Stomach (tissue), 9 donors: ENCODE results near the gene CSTF2T. TPM values are rescaled to one million over a fixed set of nuclear protein-coding genes. Genes with fewer than 3 reads are reported as not detected.

Experiments
- DNase-seq, 2 donors: peaks; one replicate each; pipeline versions ENCODE4 v3.0.0 to v3.0.0-alpha.2; 2013 to 2019
- H3K27ac ChIP-seq, 5 donors: fragments of 200-600 bp in 4 of 5; sonication (generic) in 4 of 5; one replicate each; pipeline ENCODE4 v1.5.1; 2013 to 2019; ENCODE audit warnings: mild to moderate bottlenecking in 1 of 5, moderate library complexity in 1 of 5
- H3K27me3 ChIP-seq, 3 donors: fragments of 200-600 bp; sonication (generic); one replicate each; pipeline ENCODE4 v1.5.1; 2017 to 2019; ENCODE audit warnings: mixed run types in 1 of 3
- H3K36me3 ChIP-seq, 4 donors: fragments of 200-600 bp; sonication (generic); 1 replicate in 3 of 4; 2 replicates in 1 of 4; pipeline ENCODE4 v1.5.1; 2016 to 2019
- H3K4me1 ChIP-seq, 4 donors: fragments of 200-600 bp; sonication (generic); one replicate each; pipeline ENCODE4 v1.5.1; 2016 to 2019
- H3K4me3 ChIP-seq, 4 donors: fragments of 200-600 bp; sonication (generic) in 3 of 4; one replicate each; pipeline ENCODE4 v1.5.1; 2016 to 2019; ENCODE audit warnings: mild to moderate bottlenecking in 1 of 4
- H3K9me3 ChIP-seq, 4 donors: fragments of 200-600 bp; sonication (generic); one replicate each; pipeline ENCODE4 v1.5.1; 2016 to 2019
- CTCF ChIP-seq, 7 experiments: fragments of 450-650 bp in 4 of 7; fragments of 200-600 bp in 3 of 7; sonication (generic) in 3 of 7; IDR thresholded peaks; one replicate each; pipeline ENCODE4 v1.5.1; 2016 to 2019; ENCODE audit warnings: antibody characterized with exemption in 7 of 7, control low read depth in 2 of 7, mild to moderate bottlenecking in 1 of 7
- EP300 ChIP-seq: sonication (generic); formaldehyde crosslinking; IDR thresholded peaks from one replicate; pipeline ENCODE4 v1.6.1; 2017; ENCODE audit warnings: antibody characterized with exemption
- POLR2A ChIP-seq, 4 donors: fragments of 450-650 bp; IDR thresholded peaks; one replicate each; pipeline ENCODE4 v1.6.1; 2016; ENCODE audit warnings: antibody characterized with exemption in 4 of 4, control low read depth in 2 of 4, mild to moderate bottlenecking in 1 of 4, moderate library complexity in 1 of 4
- POLR2AphosphoS5 ChIP-seq, 3 donors: sonication (generic); formaldehyde crosslinking; IDR thresholded peaks; one replicate each; pipeline ENCODE4 v1.6.1; 2016; ENCODE audit warnings: antibody characterized with exemption in 3 of 3
- WGBS, 5 donors: extraction: QIAGEN DNeasy Blood & Tissue Kit in 3 of 5; methylation state at CpG; one replicate each; pipeline versions ENCODE4 v1.1.5 to v1.1.7; 2013 to 2018; 5-methylcytosine and 5-hydroxymethylcytosine counted together
- intact Hi-C: fragments of 100-400 bp; cut with DNase I; formaldehyde crosslinking; loops from one replicate; pipeline ENCODE4 v1.15.1; 2023; ENCODE audit warnings: low total_unique reads
- polyA plus RNA-seq, 3 donors: library from polyadenylated mRNA; stranded (reverse); fragments of 200-250 nt; gene quantifications; one replicate each; pipeline ENCODE4 v1.2.3, GENCODE V29; 2013
- total RNA-seq, 5 donors: library from RNA; depleted of rRNA; stranded (reverse); fragments of >200 nt; gene quantifications; one replicate each; pipeline versions ENCODE4 v1.1.0 to v1.2.3, GENCODE V29; 2014 to 2016
- donor health status: healthy with polysubstance abuse.
- donor health status: Bipolar disorder and iron deficiency.
- donor health status: healthy.

The CSTF2T gene
- total and polyA plus RNA-seq, 8 donors, result 3.8 to 55.4 (median 8.7) TPM

DNA sequence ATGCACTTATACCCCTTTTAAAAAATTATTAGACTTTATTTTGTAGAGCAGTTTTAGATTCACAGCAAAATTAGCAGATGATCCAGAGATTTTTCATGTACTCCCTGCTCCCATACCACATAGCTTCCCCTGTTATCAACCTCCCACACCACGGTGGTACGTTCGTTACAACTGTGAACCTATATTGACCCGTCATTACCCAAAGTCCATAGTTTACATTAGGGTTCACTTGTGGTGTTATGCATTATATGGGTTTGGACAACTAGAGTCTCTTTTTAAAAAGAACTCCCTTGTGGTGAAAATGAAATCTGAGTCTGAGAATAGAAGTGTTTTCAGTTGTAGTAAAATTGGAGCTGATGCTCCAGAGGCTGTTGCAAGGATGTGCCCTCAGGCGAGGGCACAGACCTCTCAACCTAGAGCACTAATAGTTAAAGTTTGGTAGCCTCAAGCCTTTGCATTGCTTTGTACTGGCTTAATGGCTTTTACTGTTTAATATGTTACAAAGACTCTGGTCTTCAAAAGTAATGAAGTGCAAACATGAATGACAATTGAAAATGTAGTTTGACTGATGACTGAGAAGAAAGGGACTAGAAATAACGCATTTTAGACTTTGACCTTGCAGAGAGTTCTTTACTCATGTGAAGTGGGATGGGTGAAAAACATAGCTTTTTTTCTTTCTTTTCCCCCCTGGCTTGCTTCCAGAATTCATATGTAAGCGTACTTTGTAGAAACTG lies 30.6 kb upstream of the CSTF2T start:
- WGBS, 5 donors, result 47 to 75% (median 59%) methylated on average over 7 of the region's 7 CpGs

GRCh38 chr10:51724038-51724437 lies 24.6 kb upstream of the CSTF2T start:
- no peaks in the 10 kb centered on the region for H3K9me3 ChIP-seq
- DNase-seq, result no peak
- peaks cover 0 to 11% (median 0%) of the 10 kb centered on the region in 4 donors for H3K4me1 ChIP-seq
- H3K4me3 ChIP-seq, result no peak overlapping the region
- 25 to 54% (median 42%) methylated on average over 1 of the region's 1 CpG for WGBS, 5 donors
- TF ChIP-seq POLR2A (IDR thresholded peaks at IDR 0.05) (no peak), CTCF (IDR thresholded peaks at IDR 0.05) (no peak), POLR2AphosphoS5 (IDR thresholded peaks at IDR 0.05) (no peak), EP300 (no peak)
- intact Hi-C loops, result no loop called here
- H3K27ac ChIP-seq, result no peak overlapping the region
- H3K36me3 ChIP-seq, result no peaks in the 10 kb centered on the region
- no peaks in the 10 kb centered on the region for H3K27me3 ChIP-seq

More for the DNA sequence above, 30.6 kb upstream of the CSTF2T start:
- intact Hi-C loops, result no loop called here
- Histone ChIP-seq H3K27me3 (no peaks in the 10 kb centered on the region), H3K4me1 (peaks cover 0 to 16% (median 2%) of the 10 kb centered on the region in 4 donors), H3K9me3 (no peaks in the 10 kb centered on the region), H3K4me3 (no peak overlapping the region), H3K27ac (no peak overlapping the region), H3K36me3 (no peaks in the 10 kb centered on the region)
- peak in 1 of 2 donors; percentile 69 for DNase-seq
- no peak for TF ChIP-seq EP300
- TF ChIP-seq POLR2A (IDR thresholded peaks at IDR 0.05), result no peak
- TF ChIP-seq CTCF (IDR thresholded peaks at IDR 0.05), result no peak
- TF ChIP-seq POLR2AphosphoS5 (IDR thresholded peaks at IDR 0.05), result no peak

- peaks cover 0 to 12% (median 3%) of the 10 kb centered on the region in 4 donors for H3K4me1 ChIP-seq
- no peaks in the 10 kb centered on the region for H3K9me3 ChIP-seq
- H3K4me3 ChIP-seq, result no peak overlapping the region
- TF ChIP-seq EP300 (no peak), POLR2AphosphoS5 (IDR thresholded peaks at IDR 0.05) (peak in 1 of 3 donors; percentile 15), CTCF (IDR thresholded peaks at IDR 0.05) (no peak)
- DNase-seq, result peak in 1 of 2 donors; percentile 12
- peak overlapping the region in 2 of 5 donors; percentile 45 to 62 for H3K27ac ChIP-seq
- no peaks in the 10 kb centered on the region for H3K27me3 ChIP-seq
- intact Hi-C loops, result no loop called here
- H3K36me3 ChIP-seq, result no peaks in the 10 kb centered on the region
Measured at GRCh38 chr10:51718804-51719291, 19.5 kb upstream of the CSTF2T start.

GRCh38 chr10:51716981-51717380 lies 17.6 kb upstream of the CSTF2T start:
- Histone ChIP-seq H3K4me3 (no peak overlapping the region), H3K27ac (no peak overlapping the region), H3K4me1 (peaks cover 0 to 12% (median 2%) of the 10 kb centered on the region in 4 donors), H3K36me3 (no peaks in the 10 kb centered on the region), H3K27me3 (no peaks in the 10 kb centered on the region), H3K9me3 (no peaks in the 10 kb centered on the region)
- intact Hi-C loops, result no loop called here
- WGBS, 5 donors, result 80 to 88% (median 86%) methylated on average over 4 of the region's 4 CpGs
- no peak for DNase-seq
- TF ChIP-seq POLR2A (IDR thresholded peaks at IDR 0.05) (no peak), POLR2AphosphoS5 (IDR thresholded peaks at IDR 0.05) (no peak), CTCF (IDR thresholded peaks at IDR 0.05) (no peak), EP300 (no peak)
